ENCODE data around the gene TMEM181.
"Not testable (repeated sequence)": the region's sequence is repeated elsewhere in the genome, so short reads cannot be mapped to it uniquely, and the experiment has no call there.

TMEM181 gene

DNA sequence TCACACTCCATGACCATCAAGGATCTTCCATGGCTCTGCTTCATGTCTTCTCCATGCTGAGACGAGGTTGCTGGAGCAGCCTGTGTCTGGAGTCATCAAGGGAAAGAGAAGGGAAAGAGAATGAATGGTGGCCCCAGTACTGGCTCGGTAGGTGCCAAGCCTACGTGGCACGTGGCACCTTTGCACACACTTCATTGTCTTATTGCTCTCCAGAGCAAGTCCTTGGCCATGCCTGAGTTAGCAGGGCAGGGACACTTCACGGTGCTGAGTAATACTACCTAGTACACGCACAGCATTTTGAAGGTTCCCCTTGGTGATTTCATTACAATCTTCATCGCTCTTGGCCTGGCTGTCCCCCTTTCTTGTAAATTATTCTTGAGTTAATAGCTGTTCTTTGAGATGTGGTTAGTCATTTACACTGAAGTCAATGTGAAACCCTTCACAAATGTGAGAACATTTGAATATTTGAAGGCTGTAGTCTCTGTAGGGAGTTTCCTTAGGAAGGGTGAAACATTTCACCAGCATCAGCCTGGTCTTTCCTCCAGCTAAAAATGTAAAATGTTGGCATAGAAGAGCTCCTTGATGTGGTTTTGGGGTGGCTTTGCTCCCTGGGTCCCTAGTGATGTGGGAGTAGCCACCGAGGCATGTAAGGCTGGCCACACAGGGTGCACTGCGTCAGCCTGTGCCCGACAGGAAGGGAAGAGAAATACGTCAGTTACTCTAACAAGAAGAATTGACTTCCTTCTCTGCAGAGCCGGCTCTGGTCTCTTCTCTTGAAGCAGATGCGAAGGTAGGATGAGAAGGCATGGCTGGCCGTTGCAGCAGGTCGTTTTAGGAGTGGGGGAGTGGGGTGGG lies 89.6 kb downstream of the TMEM181 start, which contains the start of gene SYTL3:
SYTL3 (plus strand) TSS at position 766 of the 855 bp plus-strand sequence. CDS start 13,215 bp downstream, outside the sequence.
- FAIRE-seq: peak; percentile 87
- no peak for DNase-seq (ENCODE audit: insufficient read length, low spot score)
- TF ChIP-seq PAX5 (IDR thresholded peaks at IDR 0.05; ENCODE audit: insufficient read depth, low read length, severe bottlenecking) (peak; percentile 91), POLR2A (IDR thresholded peaks at IDR 0.05; ENCODE audit: low read depth, low read length) (no peak), TAF1 (IDR thresholded peaks at IDR 0.05; ENCODE audit: low read depth, low read length) (peak; percentile 69; the same call in 1 of the 2 replicates), POU2F2 (IDR thresholded peaks at IDR 0.05; ENCODE audit: low read depth, low read length) (no peak), SPI1 (IDR thresholded peaks at IDR 0.05; ENCODE audit: low read depth, low read length) (peak; percentile 68), POLR2AphosphoS5 (IDR thresholded peaks at IDR 0.05; ENCODE audit: low read depth, low read length) (peak; percentile 26; the same call in 1 of the 2 replicates)

DNA sequence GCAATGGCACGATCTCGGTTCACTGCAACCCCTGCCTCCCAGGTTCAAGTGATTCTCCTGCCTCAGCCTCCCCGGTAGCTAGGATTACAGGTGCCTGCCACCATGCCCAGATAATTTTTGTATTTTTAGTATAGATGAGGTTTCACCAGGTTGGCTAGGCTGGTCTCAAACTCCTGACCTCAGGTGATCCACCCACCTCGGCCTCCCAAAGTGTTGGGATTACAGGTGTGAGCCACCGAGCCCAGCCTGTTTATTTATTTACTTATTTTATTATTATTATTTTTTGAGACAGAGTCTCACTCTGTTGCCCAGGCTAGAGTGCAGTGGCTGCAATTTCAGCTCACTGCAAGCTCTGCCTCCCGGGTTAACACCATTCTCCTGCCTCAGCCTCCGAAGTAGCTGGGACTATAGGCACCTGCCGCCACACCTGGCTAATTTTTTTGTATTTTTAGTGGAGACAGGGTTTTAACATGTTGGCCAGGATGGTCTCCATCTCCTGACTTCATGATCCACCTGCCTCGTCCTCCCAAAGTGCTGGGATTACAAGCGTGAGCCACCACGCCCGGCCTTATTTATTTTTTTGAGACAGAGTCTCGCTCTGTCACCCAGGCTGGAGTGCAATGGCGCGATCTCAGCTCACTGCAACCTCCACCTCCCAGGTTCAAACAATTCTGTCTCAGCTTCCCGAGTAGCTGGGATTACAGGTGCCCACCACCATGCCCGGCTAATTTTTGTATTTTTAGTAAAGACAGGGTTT lies 92.3 kb downstream of the TMEM181 start:
- DNase-seq (ENCODE audit: insufficient read length, low spot score); FAIRE-seq: not testable (repeated sequence)

DNA sequence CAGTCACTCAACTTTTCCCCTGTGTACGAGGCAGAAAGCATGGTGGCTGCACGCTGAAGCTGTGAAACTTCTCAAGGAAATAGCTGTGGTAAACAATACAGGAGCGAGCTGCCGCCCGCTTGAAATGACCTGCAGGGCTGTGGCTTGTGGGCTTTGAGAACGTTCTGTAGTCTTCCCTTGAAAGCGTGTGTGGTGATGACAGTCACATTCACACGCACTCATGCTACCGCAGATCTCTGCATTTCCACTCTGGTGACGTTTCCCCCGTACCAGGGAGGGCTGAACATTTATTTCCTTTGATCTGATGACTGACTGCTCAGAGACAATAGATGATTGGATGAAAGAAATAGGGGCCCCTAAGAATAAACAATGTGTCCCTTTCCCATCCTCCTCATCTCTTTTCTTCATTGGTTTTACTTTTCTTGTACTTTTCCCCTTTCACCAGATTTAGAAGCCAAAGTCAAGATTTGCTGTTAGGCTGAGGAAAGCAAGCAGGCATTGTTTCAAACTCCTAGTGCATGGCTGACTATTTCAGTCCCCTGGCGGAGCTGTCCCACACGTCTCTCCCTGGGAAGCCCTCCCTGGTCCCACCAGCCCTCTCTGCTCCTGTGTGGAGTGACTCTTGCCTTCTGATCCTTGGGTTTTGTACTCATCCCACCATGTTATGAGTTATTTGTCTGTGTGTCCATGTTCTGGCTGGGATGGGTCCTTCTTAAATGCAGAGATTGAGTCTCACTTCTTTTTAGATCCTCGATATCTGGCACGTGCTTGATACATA lies 93.9 kb downstream of the TMEM181 start:
- no peak for TF ChIP-seq SPI1 (IDR thresholded peaks at IDR 0.05; ENCODE audit: low read depth, low read length)
- TF ChIP-seq POLR2AphosphoS5 (IDR thresholded peaks at IDR 0.05; ENCODE audit: low read depth, low read length): peak; percentile 41; the same call in 1 of the 2 replicates
- no peak for TF ChIP-seq POLR2A (IDR thresholded peaks at IDR 0.05; ENCODE audit: low read depth, low read length)
- peak; percentile 8 for TF ChIP-seq PAX5 (IDR thresholded peaks at IDR 0.05; ENCODE audit: insufficient read depth, low read length, severe bottlenecking)
- peak; percentile 65; the same call in 1 of the 2 replicates for TF ChIP-seq POU2F2 (IDR thresholded peaks at IDR 0.05; ENCODE audit: low read depth, low read length)
- no peak for TF ChIP-seq TAF1 (IDR thresholded peaks at IDR 0.05; ENCODE audit: low read depth, low read length)
- no peak for DNase-seq (ENCODE audit: insufficient read length, low spot score)
- FAIRE-seq: peak; percentile 93

DNA sequence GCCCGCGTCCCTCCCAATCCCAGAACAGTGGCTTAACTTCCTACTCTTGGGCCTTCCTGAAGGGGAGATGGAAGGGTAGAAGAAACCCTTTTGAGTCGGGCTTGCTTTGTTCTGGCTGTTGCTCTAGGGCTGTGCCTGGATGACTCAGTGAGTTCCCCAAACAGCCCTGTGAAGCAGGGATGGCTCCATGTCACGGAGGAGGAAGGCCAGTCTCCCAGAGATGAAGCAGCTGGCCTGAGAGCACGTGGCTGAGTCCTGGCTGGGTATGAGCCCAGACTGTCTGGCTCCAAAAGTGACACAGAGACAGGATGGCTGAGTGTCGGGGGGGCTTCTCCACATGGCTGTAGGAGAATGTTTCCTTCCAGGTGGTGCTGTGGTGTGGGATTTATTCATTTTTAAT lies 94.6 kb downstream of the TMEM181 start:
- no peak for FAIRE-seq
- TF ChIP-seq POLR2A (IDR thresholded peaks at IDR 0.05; ENCODE audit: low read depth, low read length): no peak
- TF ChIP-seq POLR2AphosphoS5 (IDR thresholded peaks at IDR 0.05; ENCODE audit: low read depth, low read length): no peak
- no peak for TF ChIP-seq TAF1 (IDR thresholded peaks at IDR 0.05; ENCODE audit: low read depth, low read length)
- TF ChIP-seq SPI1 (IDR thresholded peaks at IDR 0.05; ENCODE audit: low read depth, low read length): no peak
- no peak for TF ChIP-seq PAX5 (IDR thresholded peaks at IDR 0.05; ENCODE audit: insufficient read depth, low read length, severe bottlenecking)
- DNase-seq (ENCODE audit: insufficient read length, low spot score): no peak

DNA sequence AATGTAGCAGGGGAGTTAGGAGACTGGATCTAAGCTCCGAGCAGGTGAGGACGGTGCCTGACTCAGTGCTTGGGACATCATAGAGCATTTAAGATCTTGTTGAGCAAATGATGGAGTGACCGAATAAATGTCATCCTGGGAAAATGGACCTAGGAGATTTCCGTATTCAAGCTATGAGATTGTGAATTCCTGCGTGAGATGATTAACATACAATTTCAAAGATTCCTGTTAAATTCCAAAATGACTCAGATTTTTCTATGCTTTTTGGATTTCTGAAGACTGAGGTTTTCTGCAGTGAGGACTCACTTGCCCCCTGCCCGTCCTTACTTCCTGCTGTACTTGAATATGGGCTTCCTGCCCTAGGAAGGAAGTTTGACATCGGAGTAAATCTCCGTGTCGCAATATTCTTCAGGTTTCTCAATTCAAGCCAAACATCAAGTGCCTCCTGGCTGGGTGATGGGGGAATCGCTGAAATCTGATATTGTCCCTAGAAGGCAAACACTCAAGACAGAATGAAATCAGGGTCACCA lies 95.1 kb downstream of the TMEM181 start:
- TF ChIP-seq POLR2A (IDR thresholded peaks at IDR 0.05; ENCODE audit: low read depth, low read length): no peak
- no peak for TF ChIP-seq PAX5 (IDR thresholded peaks at IDR 0.05; ENCODE audit: insufficient read depth, low read length, severe bottlenecking)
- TF ChIP-seq TAF1 (IDR thresholded peaks at IDR 0.05; ENCODE audit: low read depth, low read length): no peak
- TF ChIP-seq POU2F2 (IDR thresholded peaks at IDR 0.05; ENCODE audit: low read depth, low read length): no peak
- no peak for TF ChIP-seq SPI1 (IDR thresholded peaks at IDR 0.05; ENCODE audit: low read depth, low read length)
- TF ChIP-seq POLR2AphosphoS5 (IDR thresholded peaks at IDR 0.05; ENCODE audit: low read depth, low read length): no peak
- DNase-seq (ENCODE audit: insufficient read length, low spot score): no peak
- FAIRE-seq: no peak

DNA sequence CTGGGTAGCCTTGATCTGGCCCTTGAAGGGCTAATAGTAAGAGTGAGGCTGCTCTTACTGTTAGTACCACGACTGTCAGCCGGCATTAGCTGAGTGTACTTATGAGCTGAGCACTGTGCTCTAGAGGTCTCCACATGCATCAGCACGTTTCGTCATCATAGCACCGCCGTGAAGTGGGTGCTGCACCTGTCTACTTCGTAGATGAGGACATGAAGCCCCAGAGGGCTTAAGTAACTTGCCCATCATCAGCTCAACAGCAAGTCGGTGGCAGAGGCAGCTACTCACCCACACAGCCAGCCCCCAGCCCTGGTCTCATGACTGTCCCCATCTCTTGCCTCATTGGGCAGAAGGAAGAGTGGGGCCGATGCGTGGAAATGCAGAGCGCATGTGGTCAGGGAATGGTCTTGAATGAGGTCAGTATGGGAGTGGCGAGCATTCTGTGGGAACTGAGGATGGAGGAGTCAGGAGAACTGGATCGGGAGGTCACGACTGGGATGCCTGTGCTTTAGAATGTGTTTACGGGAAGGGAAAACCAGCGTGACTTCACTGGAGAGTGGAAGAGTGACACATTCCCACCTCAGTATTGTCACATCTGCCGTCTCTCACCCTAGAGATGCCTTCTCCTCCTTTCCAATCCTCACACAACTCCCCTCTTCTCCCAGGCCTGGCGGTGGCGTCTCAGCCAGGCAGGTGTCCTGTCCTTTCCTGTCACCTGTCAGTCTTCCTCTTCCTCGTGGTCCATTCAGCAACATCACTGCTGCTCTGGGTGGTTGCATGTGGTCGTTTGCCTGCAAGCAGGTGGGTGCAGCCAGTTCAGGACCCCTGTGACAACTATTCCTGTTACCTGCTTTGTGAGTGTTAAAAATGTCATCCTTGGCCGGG lies 95.9 kb downstream of the TMEM181 start:
- FAIRE-seq (no peak), DNase-seq (ENCODE audit: insufficient read length, low spot score) (no peak)
- TF ChIP-seq PAX5 (IDR thresholded peaks at IDR 0.05; ENCODE audit: insufficient read depth, low read length, severe bottlenecking): no peak
- no peak for TF ChIP-seq POLR2A (IDR thresholded peaks at IDR 0.05; ENCODE audit: low read depth, low read length)
- no peak for TF ChIP-seq POLR2AphosphoS5 (IDR thresholded peaks at IDR 0.05; ENCODE audit: low read depth, low read length)
- TF ChIP-seq SPI1 (IDR thresholded peaks at IDR 0.05; ENCODE audit: low read depth, low read length): no peak
- no peak for TF ChIP-seq POU2F2 (IDR thresholded peaks at IDR 0.05; ENCODE audit: low read depth, low read length)
- TF ChIP-seq TAF1 (IDR thresholded peaks at IDR 0.05; ENCODE audit: low read depth, low read length): no peak

DNA sequence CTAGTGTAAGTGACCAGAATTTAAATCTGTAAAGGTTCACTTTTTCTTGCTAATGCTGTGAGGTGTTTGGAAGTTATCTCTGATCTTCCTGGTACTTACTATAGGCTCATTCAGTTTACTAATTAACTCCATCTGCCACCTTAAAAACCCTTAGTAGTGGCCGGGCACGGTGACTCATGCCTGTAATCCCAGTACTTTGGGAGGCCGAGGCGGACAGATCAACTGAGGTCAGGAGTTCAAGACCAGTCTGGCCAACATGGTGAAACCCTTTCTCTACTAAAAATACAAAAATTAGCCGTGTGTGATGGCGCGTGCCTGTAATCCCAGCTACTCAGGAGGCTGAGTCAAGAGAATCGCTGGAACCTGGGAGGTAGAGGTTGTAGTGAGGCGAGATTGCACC lies 97.1 kb downstream of the TMEM181 start:
- not testable (repeated sequence) for FAIRE-seq; DNase-seq (ENCODE audit: insufficient read length, low spot score)

DNA sequence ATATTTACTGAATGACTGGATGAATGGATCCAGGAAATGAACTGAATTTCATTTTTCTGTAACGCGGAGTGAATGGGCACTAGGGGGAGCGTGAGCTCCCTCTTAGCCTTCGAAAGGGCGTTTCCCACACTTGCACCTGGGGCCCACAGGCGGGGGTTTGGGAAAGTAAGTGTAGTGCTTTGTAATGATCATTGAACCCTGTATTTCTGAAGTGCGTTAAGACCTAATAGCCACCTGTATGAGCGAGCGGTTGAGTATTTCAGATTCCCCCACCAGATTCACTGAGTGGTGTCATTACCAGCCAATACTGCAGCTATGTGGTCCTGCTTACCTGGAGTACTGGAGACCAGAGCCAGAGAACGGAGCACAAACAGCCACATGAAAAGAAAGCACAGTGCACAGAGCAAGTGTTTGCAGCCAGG lies 100.5 kb downstream of the TMEM181 start:
- peak; percentile 90 for FAIRE-seq

More for the DNA sequence above, 100.5 kb downstream of the TMEM181 start:
- peak; percentile 34 for DNase-seq (ENCODE audit: insufficient read length, low spot score)
- no peak for TF ChIP-seq PAX5 (IDR thresholded peaks at IDR 0.05; ENCODE audit: insufficient read depth, low read length, severe bottlenecking)
- TF ChIP-seq POLR2A (IDR thresholded peaks at IDR 0.05; ENCODE audit: low read depth, low read length): no peak
- no peak for TF ChIP-seq TAF1 (IDR thresholded peaks at IDR 0.05; ENCODE audit: low read depth, low read length)
- no peak for TF ChIP-seq POU2F2 (IDR thresholded peaks at IDR 0.05; ENCODE audit: low read depth, low read length)
- no peak for TF ChIP-seq POLR2AphosphoS5 (IDR thresholded peaks at IDR 0.05; ENCODE audit: low read depth, low read length)
